ENCODE data around the gene MAGI1.

DNA sequence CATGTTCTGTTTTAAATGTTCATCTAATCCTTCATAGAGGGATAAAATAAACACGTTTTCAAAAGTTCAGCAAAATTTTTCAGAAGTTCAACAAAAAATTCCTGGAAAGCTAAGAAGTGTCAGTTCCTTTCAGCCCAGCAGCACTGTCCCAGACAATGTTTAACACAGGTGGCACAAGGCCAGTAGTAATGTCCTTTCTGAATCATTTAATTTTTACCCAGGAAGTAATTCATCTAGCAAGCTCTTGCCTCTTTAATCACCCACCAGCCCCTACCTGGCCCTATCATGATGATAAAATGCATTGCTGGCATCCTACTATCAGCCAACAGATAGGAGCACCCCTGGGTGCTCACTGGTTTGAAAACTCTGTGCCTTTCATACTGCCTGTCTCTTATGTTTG lies 723.8 kb downstream of the MAGI1 start:
- no peak for TF ChIP-seq POLR2A (IDR thresholded peaks at IDR 0.05)
- TF ChIP-seq, protein P1, sequence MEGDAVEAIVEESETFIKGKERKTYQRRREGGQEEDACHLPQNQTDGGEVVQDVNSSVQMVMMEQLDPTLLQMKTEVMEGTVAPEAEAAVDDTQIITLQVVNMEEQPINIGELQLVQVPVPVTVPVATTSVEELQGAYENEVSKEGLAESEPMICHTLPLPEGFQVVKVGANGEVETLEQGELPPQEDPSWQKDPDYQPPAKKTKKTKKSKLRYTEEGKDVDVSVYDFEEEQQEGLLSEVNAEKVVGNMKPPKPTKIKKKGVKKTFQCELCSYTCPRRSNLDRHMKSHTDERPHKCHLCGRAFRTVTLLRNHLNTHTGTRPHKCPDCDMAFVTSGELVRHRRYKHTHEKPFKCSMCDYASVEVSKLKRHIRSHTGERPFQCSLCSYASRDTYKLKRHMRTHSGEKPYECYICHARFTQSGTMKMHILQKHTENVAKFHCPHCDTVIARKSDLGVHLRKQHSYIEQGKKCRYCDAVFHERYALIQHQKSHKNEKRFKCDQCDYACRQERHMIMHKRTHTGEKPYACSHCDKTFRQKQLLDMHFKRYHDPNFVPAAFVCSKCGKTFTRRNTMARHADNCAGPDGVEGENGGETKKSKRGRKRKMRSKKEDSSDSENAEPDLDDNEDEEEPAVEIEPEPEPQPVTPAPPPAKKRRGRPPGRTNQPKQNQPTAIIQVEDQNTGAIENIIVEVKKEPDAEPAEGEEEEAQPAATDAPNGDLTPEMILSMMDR (IDR thresholded peaks at IDR 0.05), result no peak

Data from lower leg skin (tissue), 3 donors.